ENCODE data around the gene RAB10. TPM values are rescaled to one million over a fixed set of nuclear protein-coding genes. Genes with fewer than 3 reads are reported as not detected.

The RAB10 gene
- total and polyA plus RNA-seq, 5 donors from 2014 or later = 40.8 to 132 (median 112) TPM

DNA sequence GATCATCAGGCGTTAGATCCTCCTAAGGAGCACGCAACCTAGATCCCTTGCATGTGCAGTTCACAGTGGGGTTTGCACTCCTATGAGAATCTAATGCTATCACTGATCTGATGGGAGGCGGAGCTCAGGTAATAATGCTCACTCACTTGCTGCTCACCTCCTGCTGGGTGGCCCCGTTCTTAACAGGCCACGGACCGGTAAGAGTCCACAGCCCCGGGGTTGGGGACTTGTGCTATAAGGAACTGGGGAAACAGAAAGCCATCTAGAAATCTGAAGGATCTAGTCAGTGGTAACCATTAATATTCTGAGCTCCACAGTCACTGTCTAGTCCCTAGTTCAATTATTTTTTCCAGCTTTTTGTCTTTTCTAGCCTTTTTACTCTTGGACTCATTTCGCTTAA, 94.3 kb downstream of the RAB10 start:
- no peak for ATAC-seq (ENCODE audit: low read depth in 2 of 2)
- peaks cover 10% of the 10 kb centered on the region for H3K36me3 Mint-ChIP-seq
- DNase-seq = no peak
- H3K36me3 ChIP-seq (ENCODE audit: control insufficient read depth, insufficient read depth, low read length) = peaks cover 32% of the 10 kb centered on the region
- no peak overlapping the region for H3K4me3 ChIP-seq (ENCODE audit: low read depth, low read length)
- peaks cover 9% of the 10 kb centered on the region for H3K4me1 ChIP-seq (ENCODE audit: control insufficient read depth, insufficient read depth, low read length, poor library complexity, severe bottlenecking)
- H3K27ac ChIP-seq (ENCODE audit: insufficient read depth, low read length, poor library complexity, severe bottlenecking) = no peak overlapping the region
- H3K4me3 Mint-ChIP-seq = no peak overlapping the region
- H3K9me3 Mint-ChIP-seq = no peaks in the 10 kb centered on the region
- H3K27me3 Mint-ChIP-seq = no peaks in the 10 kb centered on the region
- H3K27me3 ChIP-seq (ENCODE audit: control insufficient read depth, insufficient read depth, low read length) = no peaks in the 10 kb centered on the region
- peaks cover 9 to 34% (median 22%) of the 10 kb centered on the region in 4 donors for H3K4me1 Mint-ChIP-seq
- H3K27ac Mint-ChIP-seq = no peak overlapping the region
- H3K9me3 ChIP-seq (ENCODE audit: control insufficient read depth in 2 of 2, low read length in 2 of 2) = no peaks in the 10 kb centered on the region

GRCh38 chr2:26130763-26131162, 96.9 kb downstream of the RAB10 start:
- Mint-ChIP-seq H3K4me1 (peaks cover 6 to 15% (median 8%) of the 10 kb centered on the region in 4 donors), H3K27me3 (no peaks in the 10 kb centered on the region), H3K9me3 (no peaks in the 10 kb centered on the region), H3K4me3 (no peak overlapping the region), H3K27ac (peak overlapping the region in 2 of 3 donors; percentile 18 to 29), H3K36me3 (peaks cover 14% of the 10 kb centered on the region)
- Histone ChIP-seq H3K36me3 (ENCODE audit: control insufficient read depth, insufficient read depth, low read length) (peaks cover 53% of the 10 kb centered on the region), H3K27me3 (ENCODE audit: control insufficient read depth, insufficient read depth, low read length) (no peaks in the 10 kb centered on the region), H3K9me3 (ENCODE audit: control insufficient read depth in 2 of 2, low read length in 2 of 2) (no peaks in the 10 kb centered on the region), H3K27ac (ENCODE audit: insufficient read depth, low read length, poor library complexity, severe bottlenecking) (no peak overlapping the region), H3K4me3 (ENCODE audit: low read depth, low read length) (no peak overlapping the region), H3K4me1 (ENCODE audit: control insufficient read depth, insufficient read depth, low read length, poor library complexity, severe bottlenecking) (peaks cover under 1% of the 10 kb centered on the region)
- ATAC-seq (ENCODE audit: low read depth in 2 of 2) = no peak
- DNase-seq = peak in 1 of 3 donors; percentile 26

GRCh38 chr2:26136451-26136850, 102.6 kb downstream of the RAB10 start:
- no peak for ATAC-seq (ENCODE audit: low read depth in 2 of 2)
- DNase-seq = no peak
- no peaks in the 10 kb centered on the region for H3K9me3 ChIP-seq (ENCODE audit: control insufficient read depth in 2 of 2, low read length in 2 of 2)
- Mint-ChIP-seq H3K36me3 (peaks cover 9% of the 10 kb centered on the region), H3K27me3 (no peaks in the 10 kb centered on the region), H3K4me1 (peaks cover 0 to 3% (median under 1%) of the 10 kb centered on the region in 4 donors), H3K9me3 (no peaks in the 10 kb centered on the region), H3K27ac (no peak overlapping the region), H3K4me3 (no peak overlapping the region)
- no peaks in the 10 kb centered on the region for H3K4me1 ChIP-seq (ENCODE audit: control insufficient read depth, insufficient read depth, low read length, poor library complexity, severe bottlenecking)
- no peaks in the 10 kb centered on the region for H3K27me3 ChIP-seq (ENCODE audit: control insufficient read depth, insufficient read depth, low read length)
- no peak overlapping the region for H3K4me3 ChIP-seq (ENCODE audit: low read depth, low read length)
- peaks cover 36% of the 10 kb centered on the region for H3K36me3 ChIP-seq (ENCODE audit: control insufficient read depth, insufficient read depth, low read length)
- H3K27ac ChIP-seq (ENCODE audit: insufficient read depth, low read length, poor library complexity, severe bottlenecking) = no peak overlapping the region

DNA sequence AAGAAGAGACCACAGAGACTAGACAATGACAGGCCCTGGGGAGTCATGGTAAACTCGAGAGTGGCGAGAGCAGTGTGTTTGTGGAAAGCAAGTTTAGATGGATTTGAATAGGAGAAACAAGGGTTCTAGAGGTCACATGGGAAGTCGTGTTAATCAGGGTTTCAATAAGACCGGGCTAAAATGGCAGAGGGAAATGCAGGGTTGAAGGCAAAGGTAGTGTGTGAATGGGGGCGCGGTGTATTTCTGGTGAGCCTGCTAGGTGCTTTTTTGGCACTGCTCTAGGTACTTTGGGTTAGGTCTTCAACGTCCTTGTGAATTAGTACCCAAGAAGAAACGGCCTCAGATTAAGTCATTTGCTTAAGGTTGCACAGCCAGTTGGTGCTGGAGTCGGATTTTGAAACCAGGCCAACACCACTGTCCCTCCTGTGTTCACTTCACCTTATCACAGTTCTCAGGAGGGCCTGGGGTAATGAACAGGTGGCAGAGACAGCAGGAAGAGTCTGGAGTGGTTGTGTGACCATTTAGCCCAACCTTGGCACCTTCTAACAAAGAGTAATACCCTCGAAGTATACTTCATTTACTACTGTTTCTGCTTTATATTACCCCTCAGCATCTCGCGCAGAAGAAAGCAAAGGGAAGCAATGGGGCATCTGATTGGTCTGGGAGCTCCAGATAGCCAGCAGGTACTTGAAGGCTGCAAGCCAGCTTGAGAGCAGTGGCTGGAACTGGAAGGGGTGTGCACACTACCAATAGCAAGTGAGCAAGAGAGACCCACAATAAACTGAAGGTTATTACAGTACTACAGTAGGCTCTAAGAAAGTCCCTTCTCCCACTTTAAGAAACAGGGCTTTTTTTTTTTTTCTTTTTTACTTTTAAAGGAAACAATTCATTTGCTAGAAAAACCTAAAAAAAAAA, 105.6 kb downstream of the RAB10 start:
- Mint-ChIP-seq H3K4me1 (peaks cover 0 to 3% (median under 1%) of the 10 kb centered on the region in 4 donors), H3K36me3 (peaks cover 9% of the 10 kb centered on the region), H3K4me3 (peak overlapping the region in 1 of 4 donors; percentile 3), H3K27me3 (no peaks in the 10 kb centered on the region), H3K27ac (peak overlapping the region in 2 of 3 donors; percentile 5 to 13), H3K9me3 (no peaks in the 10 kb centered on the region)
- no peaks in the 10 kb centered on the region for H3K4me1 ChIP-seq (ENCODE audit: control insufficient read depth, insufficient read depth, low read length, poor library complexity, severe bottlenecking)
- H3K9me3 ChIP-seq (ENCODE audit: control insufficient read depth in 2 of 2, low read length in 2 of 2) = no peaks in the 10 kb centered on the region
- H3K27ac ChIP-seq (ENCODE audit: insufficient read depth, low read length, poor library complexity, severe bottlenecking) = no peak overlapping the region
- peaks cover 16% of the 10 kb centered on the region for H3K36me3 ChIP-seq (ENCODE audit: control insufficient read depth, insufficient read depth, low read length)
- no peak overlapping the region for H3K4me3 ChIP-seq (ENCODE audit: low read depth, low read length)
- no peak for DNase-seq
- H3K27me3 ChIP-seq (ENCODE audit: control insufficient read depth, insufficient read depth, low read length) = no peaks in the 10 kb centered on the region
- ATAC-seq (ENCODE audit: low read depth in 2 of 2) = peak in 1 of 2 donors; percentile 20

GRCh38 chr2:26141145-26141769, 107.4 kb downstream of the RAB10 start:
- Histone ChIP-seq H3K36me3 (ENCODE audit: control insufficient read depth, insufficient read depth, low read length) (peaks cover 4% of the 10 kb centered on the region), H3K4me1 (ENCODE audit: control insufficient read depth, insufficient read depth, low read length, poor library complexity, severe bottlenecking) (no peaks in the 10 kb centered on the region), H3K4me3 (ENCODE audit: low read depth, low read length) (no peak overlapping the region), H3K27me3 (ENCODE audit: control insufficient read depth, insufficient read depth, low read length) (no peaks in the 10 kb centered on the region), H3K9me3 (ENCODE audit: control insufficient read depth in 2 of 2, low read length in 2 of 2) (no peaks in the 10 kb centered on the region), H3K27ac (ENCODE audit: insufficient read depth, low read length, poor library complexity, severe bottlenecking) (no peak overlapping the region)
- DNase-seq (no peak), ATAC-seq (ENCODE audit: low read depth in 2 of 2) (no peak)
- Mint-ChIP-seq H3K9me3 (no peaks in the 10 kb centered on the region), H3K27ac (no peak overlapping the region), H3K4me3 (no peak overlapping the region), H3K27me3 (peaks cover 5% of the 10 kb centered on the region), H3K36me3 (peaks cover 3% of the 10 kb centered on the region), H3K4me1 (peaks cover 0 to 5% (median 1%) of the 10 kb centered on the region in 4 donors)

DNA sequence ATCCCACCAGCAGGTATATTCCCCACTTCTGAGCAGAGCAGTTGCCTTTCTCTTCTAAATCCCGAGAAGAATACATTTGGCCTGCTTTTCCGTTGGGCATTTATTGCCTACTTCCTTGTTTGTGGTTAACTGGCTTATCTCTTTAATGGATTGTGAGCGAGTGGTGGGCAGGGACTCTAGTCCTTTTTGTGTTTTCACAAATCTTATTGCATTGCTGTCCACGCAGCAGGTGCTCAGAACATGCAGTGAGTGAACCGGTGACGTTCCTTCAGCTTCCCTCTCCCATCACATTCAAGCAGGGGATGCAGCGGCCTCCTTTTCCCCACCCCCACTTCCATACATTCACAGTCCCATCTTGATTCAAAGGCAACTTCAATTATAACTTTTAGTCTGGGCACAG, 110.1 kb downstream of the RAB10 start:
- H3K36me3 Mint-ChIP-seq = no peaks in the 10 kb centered on the region
- no peaks in the 10 kb centered on the region for H3K9me3 ChIP-seq (ENCODE audit: control insufficient read depth in 2 of 2, low read length in 2 of 2)
- no peak for ATAC-seq (ENCODE audit: low read depth in 2 of 2)
- H3K4me3 ChIP-seq (ENCODE audit: low read depth, low read length) = no peak overlapping the region
- no peaks in the 10 kb centered on the region for H3K36me3 ChIP-seq (ENCODE audit: control insufficient read depth, insufficient read depth, low read length)
- H3K27me3 Mint-ChIP-seq = peaks cover 5% of the 10 kb centered on the region
- no peak overlapping the region for H3K27ac Mint-ChIP-seq
- no peak overlapping the region for H3K27ac ChIP-seq (ENCODE audit: insufficient read depth, low read length, poor library complexity, severe bottlenecking)
- no peak overlapping the region for H3K4me3 Mint-ChIP-seq
- H3K4me1 Mint-ChIP-seq = peaks cover 0 to 5% (median 1%) of the 10 kb centered on the region in 4 donors
- DNase-seq = no peak
- no peaks in the 10 kb centered on the region for H3K9me3 Mint-ChIP-seq
- no peaks in the 10 kb centered on the region for H3K27me3 ChIP-seq (ENCODE audit: control insufficient read depth, insufficient read depth, low read length)
- no peaks in the 10 kb centered on the region for H3K4me1 ChIP-seq (ENCODE audit: control insufficient read depth, insufficient read depth, low read length, poor library complexity, severe bottlenecking)

DNA sequence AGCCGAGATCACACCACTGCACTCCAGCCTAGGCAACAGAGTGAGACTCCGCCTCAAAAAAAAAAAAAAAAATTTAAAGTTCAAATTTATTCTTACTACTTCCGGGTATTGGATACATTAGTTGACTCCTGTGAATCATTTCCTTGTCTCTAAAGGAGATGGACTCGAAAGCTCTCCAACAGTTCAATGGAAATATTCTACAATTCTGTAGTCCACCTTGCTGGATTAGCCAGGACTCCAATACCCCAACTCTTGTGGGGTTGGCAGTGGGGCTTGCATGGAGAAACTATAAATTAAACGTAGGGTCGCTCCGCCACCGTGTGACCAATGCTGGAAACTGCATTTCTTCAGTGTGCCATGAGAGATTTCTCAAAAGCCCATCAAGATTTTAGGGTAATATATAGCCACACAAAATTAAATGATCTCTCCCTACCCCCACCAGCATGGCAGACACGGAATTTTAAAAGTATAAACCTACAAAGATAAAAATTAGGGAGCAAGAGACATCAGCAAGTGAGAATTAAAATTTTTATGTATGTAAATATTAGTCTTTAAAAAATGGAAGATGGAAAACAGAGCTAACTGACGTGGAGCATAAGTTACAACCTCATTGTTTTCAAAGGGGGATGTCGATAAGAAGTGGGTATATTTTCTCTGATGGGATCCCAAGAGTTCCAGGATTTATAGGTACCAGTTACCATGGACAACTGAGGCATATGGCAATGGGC, 111.2 kb downstream of the RAB10 start:
- Histone ChIP-seq H3K4me3 (ENCODE audit: low read depth, low read length) (no peak overlapping the region), H3K27ac (ENCODE audit: insufficient read depth, low read length, poor library complexity, severe bottlenecking) (no peak overlapping the region), H3K4me1 (ENCODE audit: control insufficient read depth, insufficient read depth, low read length, poor library complexity, severe bottlenecking) (no peaks in the 10 kb centered on the region), H3K9me3 (ENCODE audit: control insufficient read depth in 2 of 2, low read length in 2 of 2) (no peaks in the 10 kb centered on the region), H3K27me3 (ENCODE audit: control insufficient read depth, insufficient read depth, low read length) (peaks cover under 1% of the 10 kb centered on the region), H3K36me3 (ENCODE audit: control insufficient read depth, insufficient read depth, low read length) (no peaks in the 10 kb centered on the region)
- peaks cover 0 to 2% (median 0%) of the 10 kb centered on the region in 7 donors for H3K9me3 Mint-ChIP-seq
- H3K4me1 Mint-ChIP-seq = peaks cover 0 to 5% (median 0%) of the 10 kb centered on the region in 4 donors
- H3K36me3 Mint-ChIP-seq = no peaks in the 10 kb centered on the region
- H3K4me3 Mint-ChIP-seq = no peak overlapping the region
- peak; percentile 59 to 62 for ATAC-seq (ENCODE audit: low read depth in 2 of 2)
- no peak overlapping the region for H3K27ac Mint-ChIP-seq
- peak; percentile 36 to 75 (median 65) for DNase-seq
- H3K27me3 Mint-ChIP-seq = peaks cover 14% of the 10 kb centered on the region

All from CD4-positive, CD25-positive, alpha-beta regulatory T cell (primary cell).